Smooth muscle cell of the pulmonary artery (primary cell): ENCODE data around the gene PDIK1L. TPM values are rescaled to one million over a fixed set of nuclear protein-coding genes. Genes with fewer than 3 reads are reported as not detected.

Source experiments
- total RNA-seq: library from RNA; depleted of rRNA; stranded (reverse); fragments of >200 nt; gene quantifications from 2 replicates; pipeline ENCODE4 v1.2.3, GENCODE V29; 2014

PDIK1L gene
- total RNA-seq, result 3.5 and 4.1 TPM in 2 replicates

GRCh38 chr1:26111530-26112406, at the start of gene PDIK1L:
Gene PDIK1L, plus strand, starts transcription at chr1:26111824. Its CDS starts 2,485 bp downstream, at chr1:26114309.

GRCh38 chr1:26067432-26067911, 44.2 kb upstream of the PDIK1L start, which contains the start of gene TRIM63:
Gene TRIM63, minus strand, starts transcription at chr1:26067630. Its CDS starts 136 bp downstream, at chr1:26067494.

GRCh38 chr1:26158908-26159742, 47.5 kb downstream of the PDIK1L start, which contains the start of gene FAM110D:
Gene FAM110D, plus strand, starts transcription at chr1:26159079. Its CDS starts 2,213 bp downstream, at chr1:26161292.

GRCh38 chr1:26168410-26169197, 57.0 kb downstream of the PDIK1L start, which contains the start of gene C1orf232:
Gene C1orf232, minus strand, starts transcription at chr1:26168963. Its CDS starts 464 bp downstream, at chr1:26168499.

GRCh38 chr1:26169669-26170471, 58.2 kb downstream of the PDIK1L start, which contains the start of gene ZNF593:
Gene ZNF593, plus strand, starts transcription at chr1:26169908. Its CDS starts 76 bp downstream, at chr1:26169984.

GRCh38 chr1:26171084-26172072, 59.8 kb downstream of the PDIK1L start, which contains the start of gene ZNF593OS:
Gene ZNF593OS, minus strand, starts transcription at chr1:26171832. Its CDS starts 171 bp downstream, at chr1:26171661.

Other genes with a start within 250 kb of the PDIK1L start
- gene PAQR7, start 236.1 kb upstream of the PDIK1L start, total RNA-seq, result 13.6 and 15.3 TPM in 2 replicates
- 22.4 and 28.7 TPM in 2 replicates for gene STMN1, start 205.4 kb upstream of the PDIK1L start, total RNA-seq
- 11.2 and 12.1 TPM in 2 replicates for gene PAFAH2, start 113.8 kb upstream of the PDIK1L start, total RNA-seq
- 0.20 and 0.33 TPM in 2 replicates for gene EXTL1, start 90.0 kb upstream of the PDIK1L start, total RNA-seq
- not detected in 2 replicates for gene SLC30A2, start 65.7 kb upstream of the PDIK1L start, total RNA-seq
- 0.07 and 0.30 TPM in 2 replicates for gene TRIM63, start 44.2 kb upstream of the PDIK1L start, total RNA-seq
- not detected in 2 replicates for gene FAM110D, start 47.3 kb downstream of the PDIK1L start, total RNA-seq
- not detected in 2 replicates for gene C1orf232, start 57.1 kb downstream of the PDIK1L start, total RNA-seq
- gene ZNF593, start 58.1 kb downstream of the PDIK1L start, total RNA-seq, result 13.6 and 14.0 TPM in 2 replicates
- gene ZNF593OS, start 60.0 kb downstream of the PDIK1L start, total RNA-seq, result not detected in 2 replicates
- 0.07 and 0.69 TPM in 2 replicates for gene CNKSR1, start 65.7 kb downstream of the PDIK1L start, total RNA-seq
- not detected in 2 replicates for gene CATSPER4, start 78.8 kb downstream of the PDIK1L start, total RNA-seq
- gene CEP85, start 122.4 kb downstream of the PDIK1L start, total RNA-seq, result 6.1 and 6.9 TPM in 2 replicates
- 68.1 and 84.3 TPM in 2 replicates for gene SH3BGRL3, start 168.3 kb downstream of the PDIK1L start, total RNA-seq
- gene UBXN11, start 194.8 kb downstream of the PDIK1L start, total RNA-seq, result 3.1 and 3.8 TPM in 2 replicates
- not detected in 2 replicates for gene CD52, start 206.1 kb downstream of the PDIK1L start, total RNA-seq
- gene CRYBG2, start 242.3 kb downstream of the PDIK1L start, total RNA-seq, result not detected in 2 replicates